AG09319 (cell line): ENCODE measurements around the gene PDZD2.

ENCODE experiments used
- DNase-seq: peaks from one replicate; pipeline ENCODE4 v3.0.0-alpha.2; 2010; ENCODE audit warnings: low read depth; ENCODE audit errors: extremely low read depth
- TF ChIP-seq, protein P1 (sequence below): IDR thresholded peaks from 2 replicates; pipeline ENCODE4 v1.5.1; 2011; ENCODE audit warnings: low read depth, mild to moderate bottlenecking, inconsistent platforms, low read length, moderate library complexity

The PDZD2 gene

GRCh38 chr5:31637851-31638250 is 1.1 kb upstream of the PDZD2 start:
- no peak for DNase-seq
- TF ChIP-seq, protein P1, sequence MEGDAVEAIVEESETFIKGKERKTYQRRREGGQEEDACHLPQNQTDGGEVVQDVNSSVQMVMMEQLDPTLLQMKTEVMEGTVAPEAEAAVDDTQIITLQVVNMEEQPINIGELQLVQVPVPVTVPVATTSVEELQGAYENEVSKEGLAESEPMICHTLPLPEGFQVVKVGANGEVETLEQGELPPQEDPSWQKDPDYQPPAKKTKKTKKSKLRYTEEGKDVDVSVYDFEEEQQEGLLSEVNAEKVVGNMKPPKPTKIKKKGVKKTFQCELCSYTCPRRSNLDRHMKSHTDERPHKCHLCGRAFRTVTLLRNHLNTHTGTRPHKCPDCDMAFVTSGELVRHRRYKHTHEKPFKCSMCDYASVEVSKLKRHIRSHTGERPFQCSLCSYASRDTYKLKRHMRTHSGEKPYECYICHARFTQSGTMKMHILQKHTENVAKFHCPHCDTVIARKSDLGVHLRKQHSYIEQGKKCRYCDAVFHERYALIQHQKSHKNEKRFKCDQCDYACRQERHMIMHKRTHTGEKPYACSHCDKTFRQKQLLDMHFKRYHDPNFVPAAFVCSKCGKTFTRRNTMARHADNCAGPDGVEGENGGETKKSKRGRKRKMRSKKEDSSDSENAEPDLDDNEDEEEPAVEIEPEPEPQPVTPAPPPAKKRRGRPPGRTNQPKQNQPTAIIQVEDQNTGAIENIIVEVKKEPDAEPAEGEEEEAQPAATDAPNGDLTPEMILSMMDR: no peak

DNA sequence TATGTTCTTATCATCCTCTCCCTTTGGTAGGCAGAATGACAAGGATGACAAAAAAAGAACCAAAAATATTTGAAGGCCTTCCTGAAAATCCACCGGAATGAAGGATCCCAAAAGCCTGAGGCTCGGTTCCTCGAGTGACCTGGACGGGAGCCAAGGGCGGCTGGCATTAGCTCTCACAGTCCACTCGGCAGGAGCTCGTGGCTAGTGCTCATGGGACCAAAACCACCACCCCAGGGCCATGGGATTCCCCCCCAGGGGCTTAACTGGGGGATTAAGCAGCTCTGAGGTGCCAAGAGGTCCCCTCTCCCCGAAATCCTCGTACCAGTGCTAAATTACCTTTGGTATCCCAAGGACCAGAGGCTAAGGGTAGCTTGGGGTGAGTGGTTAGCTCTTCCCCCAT is 586 bp upstream of the PDZD2 start:
- TF ChIP-seq, protein P1: no peak
- DNase-seq: no peak

GRCh38 chr5:31639481-31640411 is 815 bp downstream of the PDZD2 start:
- TF ChIP-seq, protein P1: no peak
- no peak for DNase-seq

GRCh38 chr5:31640573-31640972 is 1.6 kb downstream of the PDZD2 start:
- no peak for DNase-seq
- TF ChIP-seq, protein P1: no peak

GRCh38 chr5:31641059-31641458 is 2.1 kb downstream of the PDZD2 start:
- TF ChIP-seq, protein P1: no peak

GRCh38 chr5:31641575-31641974 is 2.6 kb downstream of the PDZD2 start:
- TF ChIP-seq, protein P1: no peak
- no peak for DNase-seq

More at GRCh38 chr5:31641059-31641458, 2.1 kb downstream of the PDZD2 start:
- no peak for DNase-seq

DNA sequence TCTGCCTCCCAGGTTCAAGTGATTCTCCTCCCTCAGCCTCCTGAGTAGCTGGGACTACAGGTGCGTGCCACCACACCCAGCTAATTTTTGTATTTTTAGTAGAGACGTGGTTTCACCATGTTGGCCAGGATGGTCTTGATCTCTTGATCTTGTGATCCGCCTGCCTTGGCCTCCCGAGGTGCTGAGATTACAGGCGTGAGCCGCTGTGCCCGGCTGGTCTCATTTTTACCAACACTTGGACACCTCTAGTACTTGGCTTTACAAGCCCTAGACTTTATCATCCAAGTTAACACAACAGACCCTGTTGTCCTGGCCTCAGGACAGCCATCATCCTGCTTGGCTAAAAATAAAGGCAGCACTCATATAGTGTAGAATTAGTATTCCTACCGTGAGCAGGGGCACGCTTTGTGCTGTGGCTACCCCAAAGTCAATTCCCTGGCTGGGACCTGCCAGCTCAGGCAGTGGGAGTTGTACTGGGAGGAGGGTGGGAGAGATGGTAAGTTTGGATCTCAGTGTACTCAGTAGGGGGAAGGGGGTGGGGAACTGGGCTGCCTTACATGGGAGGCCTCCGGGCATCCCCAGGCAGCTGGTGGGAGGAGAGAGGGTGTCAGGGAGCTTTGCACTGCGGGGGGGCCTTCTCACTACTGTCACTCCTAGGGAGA is 6.6 kb downstream of the PDZD2 start:
- TF ChIP-seq, protein P1: no peak
- no peak for DNase-seq
